GM23338 (cell line): ENCODE measurements around the gene IDH3A.

ENCODE experiments used
- CREB1 ChIP-seq: fragments of 250-450 bp; sonication (Bioruptor Pico); IDR thresholded peaks from 2 replicates; pipeline ENCODE4 v1.5.0; 2020; ENCODE audit warnings: low read depth, mild to moderate bottlenecking, moderate library complexity
- CTCF ChIP-seq, 2 experiments: fragments of 200-600 bp in 1 of 2; sonication (generic) in 1 of 2; conservative IDR thresholded peaks; 2 replicates each; pipeline versions ENCODE4 v1.5.1 to v1.6.1; 2016 to 2017; ENCODE audit warnings: antibody characterized with exemption in 2 of 2, low read depth in 2 of 2, mild to moderate bottlenecking in 2 of 2, moderate library complexity in 1 of 2
- ETS1 ChIP-seq: IDR thresholded peaks from 2 replicates; pipeline ENCODE4 v1.6.1; 2016; ENCODE audit warnings: antibody characterized with exemption
- EZH2 ChIP-seq: fragments of 200-600 bp; sonication (generic); IDR thresholded peaks from one replicate; pipeline ENCODE4 v1.8.0; 2017; ENCODE audit warnings: antibody characterized with exemption, mild to moderate bottlenecking, low read depth; ENCODE audit not compliant: unreplicated experiment
- EZH2phosphoT487 ChIP-seq: fragments of 200-600 bp; sonication (generic); IDR thresholded peaks from one replicate; pipeline ENCODE4 v1.8.1; 2018; ENCODE audit warnings: antibody characterized with exemption; ENCODE audit not compliant: unreplicated experiment
- JUNB ChIP-seq: IDR thresholded peaks from one replicate; pipeline ENCODE4 v1.6.1; 2016; ENCODE audit warnings: antibody characterized with exemption; ENCODE audit not compliant: unreplicated experiment
- NANOG ChIP-seq: IDR thresholded peaks from 2 replicates; pipeline ENCODE4 v1.6.1; 2016; ENCODE audit warnings: antibody characterized with exemption, borderline replicate concordance
- POLR2AphosphoS5 ChIP-seq: IDR thresholded peaks from 2 replicates; pipeline ENCODE4 v1.6.1; 2016; ENCODE audit warnings: antibody characterized with exemption, low read depth
- REST ChIP-seq: IDR thresholded peaks from one replicate; pipeline ENCODE4 v1.6.1; 2018; ENCODE audit warnings: antibody characterized with exemption; ENCODE audit not compliant: unreplicated experiment
- STAT1 ChIP-seq: IDR thresholded peaks from one replicate; pipeline ENCODE4 v1.6.1; 2016; ENCODE audit warnings: antibody characterized with exemption; ENCODE audit not compliant: unreplicated experiment
- ZNF114 ChIP-seq: fragments of 250-450 bp; sonication (Bioruptor Pico); IDR thresholded peaks from 2 replicates; pipeline ENCODE4 v1.5.0; 2020; ENCODE audit warnings: mild to moderate bottlenecking, moderate library complexity
- ZNF331 ChIP-seq: fragments of 250-450 bp; sonication (Bioruptor Pico); IDR thresholded peaks from 2 replicates; pipeline ENCODE4 v1.5.0; 2020; ENCODE audit warnings: low read depth, mild to moderate bottlenecking, moderate library complexity
- ZNF462 ChIP-seq: fragments of 250-450 bp; sonication (Bioruptor Pico); IDR thresholded peaks from 2 replicates; pipeline ENCODE4 v1.5.0; 2020; ENCODE audit warnings: mild to moderate bottlenecking, moderate library complexity

GRCh38 chr15:78205337-78205736 is 56.2 kb downstream of the IDH3A start:
- TF ChIP-seq EZH2phosphoT487 (no peak), CTCF (conservative IDR thresholded peaks at IDR 0.05; ENCODE audit: low read depth in 2 of 2) (no peak), POLR2AphosphoS5 (no peak), EZH2 (no peak), CREB1 (no peak), REST (no peak), STAT1 (no peak), ZNF114 (CRISPR knock-in tag) (no peak), JUNB (no peak), ZNF462 (no peak), ZNF331 (CRISPR knock-in tag) (no peak), ETS1 (no peak), NANOG (no peak)
